T-helper 2 cell (primary cell): Measurements from ENCODE around the gene DNAJB1.
"Not testable (repeated sequence)": the region's sequence is repeated elsewhere in the genome, so short reads cannot be mapped to it uniquely, and the experiment has no call there.

Source experiments
- DNase-seq, 5 experiments: peaks; one replicate each; pipeline versions ENCODE4 v3.0.0 to v3.0.0-alpha.2; 2012 to 2022

Gene DNAJB1

GRCh38 chr19:14519860-14520407 lies 1.7 kb upstream of the DNAJB1 start:
- peak in 1 of 5 experiments; percentile 18 for DNase-seq

GRCh38 chr19:14519245-14519859 lies 1.2 kb upstream of the DNAJB1 start:
- no peak for DNase-seq

- DNase-seq: no peak
Measured at GRCh38 chr19:14517446-14517839, 754 bp downstream of the DNAJB1 start.

- DNase-seq: peak in 1 of 5 experiments; percentile 26
Measured at GRCh38 chr19:14516746-14517438, 1.3 kb downstream of the DNAJB1 start.

GRCh38 chr19:14516048-14516534 lies 2.1 kb downstream of the DNAJB1 start:
- DNase-seq: peak in 1 of 5 experiments; percentile 26

GRCh38 chr19:14515501-14516047 lies 2.6 kb downstream of the DNAJB1 start:
- no peak for DNase-seq

GRCh38 chr19:14514215-14514863 lies 3.9 kb downstream of the DNAJB1 start:
- no peak for DNase-seq

- no peak for DNase-seq
Measured at GRCh38 chr19:14512406-14512961, 5.7 kb downstream of the DNAJB1 start.

- DNase-seq: no peak
Measured at GRCh38 chr19:14511229-14511593, 7.0 kb downstream of the DNAJB1 start.

- DNase-seq: no peak
Measured at GRCh38 chr19:14510311-14511228, 7.6 kb downstream of the DNAJB1 start.

- no peak for DNase-seq
Measured at GRCh38 chr19:14507704-14508542, 10.3 kb downstream of the DNAJB1 start.

GRCh38 chr19:14505488-14506239 lies 12.5 kb downstream of the DNAJB1 start:
- peak; percentile 54 to 75 (median 61) for DNase-seq

- not testable (repeated sequence) for DNase-seq
Measured at GRCh38 chr19:14504575-14504974, 13.6 kb downstream of the DNAJB1 start.

GRCh38 chr19:14503285-14503684 lies 14.9 kb downstream of the DNAJB1 start:
- DNase-seq: no peak

GRCh38 chr19:14502334-14503092 lies 15.7 kb downstream of the DNAJB1 start:
- no peak for DNase-seq

- no peak for DNase-seq
Measured at GRCh38 chr19:14497228-14497921, 20.8 kb downstream of the DNAJB1 start.

GRCh38 chr19:14496834-14497227 lies 21.4 kb downstream of the DNAJB1 start:
- no peak for DNase-seq

GRCh38 chr19:14496029-14496833 lies 22.0 kb downstream of the DNAJB1 start, which contains the start of gene GIPC1:
TSS of gene GIPC1 (minus strand) at chr19:14496127. CDS start at chr19:14482976, 13,151 bp downstream.
- peak; percentile 70 to 89 (median 77) for DNase-seq
